Endothelial cell of umbilical vein (primary cell): ENCODE measurements around the gene P2RX1. TPM values are rescaled to one million over a fixed set of nuclear protein-coding genes. Genes with fewer than 3 reads are reported as not detected.

Experiments used
- BruUV-seq: library from RNA; stranded (reverse); fragments of 400-500 nt; replicated peaks from 2 replicates; lab custom pipeline; 2021; lab: Mats Ljungman, UMichigan
- CTCF ChIA-PET: fragments of 300-600, 350-600 bp; sonication (Branson Sonifier 250); formaldehyde crosslinking; loops from one replicate; lab custom pipeline; 2021; ENCODE audit warnings: antibody characterized with exemption, inconsistent platforms; lab: Charles Lee
- POLR2A ChIA-PET: fragments of 300-600, 350-600 bp; sonication (Branson Sonifier 250); formaldehyde crosslinking; loops from one replicate; lab custom pipeline; 2021; ENCODE audit warnings: antibody characterized with exemption, inconsistent platforms; lab: Charles Lee
- DNase-seq: peaks from one replicate; pipeline ENCODE4 v3.0.0-alpha.2; 2011; ENCODE audit warnings: low read depth, low spot score
- FAIRE-seq: peaks from 2 replicates; lab custom pipeline; 2011; peaks lifted over from hg19 to GRCh38; lab: Jason Lieb, UNC
- H2AFZ ChIP-seq: 2 replicates; pipeline ENCODE4 v1.6.0; 2012; ENCODE audit warnings: low read depth, low read length, control low read depth, inconsistent platforms
- H3K27ac ChIP-seq: 2 replicates; pipeline ENCODE4 v1.5.1; 2011; ENCODE audit warnings: low read depth, mild to moderate bottlenecking, control low read depth, low read length, moderate library complexity; ENCODE audit not compliant: insufficient read depth
- H3K27me3 ChIP-seq, 2 experiments: 2 replicates each; pipeline versions ENCODE4 v1.6.0 to v1.6.1; 2011; ENCODE audit warnings: low read length in 2 of 2, mixed read lengths in 1 of 2; ENCODE audit not compliant: control insufficient read depth in 2 of 2, insufficient read depth in 2 of 2
- H3K36me3 ChIP-seq, 2 experiments: 2 replicates in 1 of 2; 3 replicates in 1 of 2; pipeline ENCODE4 v1.5.1; 2011; ENCODE audit warnings: low read length in 2 of 2, mild to moderate bottlenecking in 1 of 2, moderate library complexity in 1 of 2; ENCODE audit not compliant: control insufficient read depth in 2 of 2, insufficient read depth in 2 of 2; ENCODE audit errors: extremely low read depth in 1 of 2
- H3K4me1 ChIP-seq: 3 replicates; pipeline ENCODE4 v1.5.1; 2011; ENCODE audit warnings: mild to moderate bottlenecking, low read length; ENCODE audit not compliant: control insufficient read depth, insufficient read depth; ENCODE audit errors: extremely low read depth
- H3K4me2 ChIP-seq: 2 replicates; pipeline ENCODE4 v1.6.1; 2011; ENCODE audit warnings: low read length, control low read depth, mixed read lengths; ENCODE audit not compliant: insufficient read depth
- H3K4me3 ChIP-seq, 3 experiments: fragments of 200-600 bp in 1 of 3; sonication (generic), shearing (Covaris generic) in 1 of 3; replicated peaks in 1 of 3; 2 replicates each; pipeline ENCODE4 v1.5.1; 2011 to 2016; ENCODE audit warnings: control low read depth in 3 of 3, low read length in 3 of 3, mild to moderate bottlenecking in 2 of 3, inconsistent platforms in 1 of 3, low read depth in 1 of 3, moderate library complexity in 1 of 3; ENCODE audit not compliant: insufficient read depth in 1 of 3
- H3K79me2 ChIP-seq: 2 replicates; pipeline ENCODE4 v1.6.0; 2012; ENCODE audit warnings: low read length, inconsistent platforms; ENCODE audit not compliant: control insufficient read depth, insufficient read depth
- H3K9ac ChIP-seq: replicated peaks from 2 replicates; pipeline ENCODE3; 2011; ENCODE audit warnings: low read length, control low read depth; ENCODE audit not compliant: insufficient read depth; ENCODE audit errors: extremely low read depth
- H3K9me1 ChIP-seq: replicated peaks from 3 replicates; pipeline ENCODE4 v1.6.0; 2011; ENCODE audit warnings: mild to moderate bottlenecking, low read length; ENCODE audit not compliant: control insufficient read depth, insufficient read depth; ENCODE audit errors: extremely low read depth
- H3K9me3 ChIP-seq: replicated peaks from 2 replicates; pipeline ENCODE4 v1.5.1; 2012; ENCODE audit warnings: low read length, inconsistent platforms; ENCODE audit not compliant: control insufficient read depth, insufficient read depth
- H4K20me1 ChIP-seq: replicated peaks from 2 replicates; pipeline ENCODE3; 2011; ENCODE audit warnings: mild to moderate bottlenecking, low read length; ENCODE audit not compliant: control insufficient read depth, insufficient read depth; ENCODE audit errors: extremely low read depth
- CTCF ChIP-seq, 2 donors: IDR thresholded peaks; 1 replicate in 1 of 2; 2 replicates in 1 of 2; pipeline ENCODE4 v1.5.1; 2011; ENCODE audit warnings: low read length in 2 of 2, mild to moderate bottlenecking in 2 of 2, moderate library complexity in 2 of 2, control low read depth in 1 of 2, inconsistent platforms in 1 of 2, low read depth in 1 of 2; ENCODE audit not compliant: insufficient read depth in 1 of 2; ENCODE audit errors: extremely low read depth in 1 of 2
- EZH2 ChIP-seq: IDR thresholded peaks from 2 replicates; pipeline ENCODE4 v1.6.1; 2012; ENCODE audit warnings: borderline replicate concordance, low read depth, mild to moderate bottlenecking, moderate library complexity, low read length, inconsistent platforms; ENCODE audit not compliant: severe bottlenecking
- FOS ChIP-seq: IDR thresholded peaks from 2 replicates; pipeline ENCODE4 v1.6.1; 2011; ENCODE audit warnings: mild to moderate bottlenecking, low read length, moderate library complexity, borderline replicate concordance; ENCODE audit not compliant: insufficient read depth
- GATA2 ChIP-seq: IDR thresholded peaks from 2 replicates; pipeline ENCODE4 v1.7.0; 2011; ENCODE audit warnings: low read depth, mild to moderate bottlenecking, moderate library complexity, mixed read lengths, low read length; ENCODE audit not compliant: insufficient read length, insufficient read depth
- JUN ChIP-seq: IDR thresholded peaks from 2 replicates; pipeline ENCODE4 v1.6.1; 2011; ENCODE audit warnings: borderline replicate concordance, low read depth; ENCODE audit not compliant: insufficient read length, insufficient read depth
- MAX ChIP-seq: IDR thresholded peaks from 2 replicates; pipeline ENCODE4 v1.6.1; 2011; ENCODE audit not compliant: insufficient read depth, insufficient read length
- MYC ChIP-seq: IDR thresholded peaks from one replicate; pipeline ENCODE4 v1.6.1; 2011; ENCODE audit warnings: mild to moderate bottlenecking, low read depth, low read length
- POLR2A ChIP-seq: IDR thresholded peaks from 2 replicates; pipeline ENCODE4 v1.6.1; 2012; ENCODE audit warnings: low read depth, mild to moderate bottlenecking, control low read depth, low read length
- POLR2AphosphoS5 ChIP-seq: IDR thresholded peaks from 2 replicates; pipeline ENCODE4 v1.6.1; 2012; ENCODE audit warnings: low read depth, mild to moderate bottlenecking, control low read depth, low read length, moderate library complexity; ENCODE audit not compliant: insufficient read depth
- dilution Hi-C: fragments of 300-500 bp; cut with MboI; formaldehyde crosslinking; loops from one replicate; pipeline ENCODE4 v1.15.0; 2019; ENCODE audit warnings: low sequenced_read_pairs; ENCODE audit not compliant: extremely low pct_ligation_motif_present
- intact Hi-C: fragments of 100-400 bp; cut with micrococcal nuclease; formaldehyde crosslinking; loops from one replicate; pipeline ENCODE4 v1.10.0; 2022
- polyA plus RNA-seq, 4 experiments: library from polyadenylated mRNA; depleted of rRNA in 3 of 4; stranded (reverse) in 3 of 4; unstranded in 1 of 4; fragments of >200 nt; gene quantifications; 2 replicates each; pipeline versions ENCODE4 v1.2.1 to v1.2.3, GENCODE V29; 2011 to 2012; ENCODE audit warnings: missing spikeins in 1 of 4
- total RNA-seq: library from RNA; stranded (reverse); gene quantifications from 2 replicates; pipeline ENCODE4 v1.2.3, GENCODE V29; 2021

P2RX1 gene
- total and polyA plus RNA-seq, 2 donors (not counting 3 experiments of a cell fraction or from before 2014, with no cell fraction given): not detected

- H3K4me3 ChIP-seq: no peak overlapping the region
- intact Hi-C loops (no loop called here), dilution Hi-C loops (no loop called here)
- no peak overlapping the region for H3K27ac ChIP-seq
- H3K9me1 ChIP-seq: no peaks in the 10 kb centered on the region
- no peak for DNase-seq
- H3K4me1 ChIP-seq: peaks cover 3% of the 10 kb centered on the region
- H3K9ac ChIP-seq: no peak overlapping the region
- H4K20me1 ChIP-seq: no peaks in the 10 kb centered on the region
- no peak overlapping the region for H2AFZ ChIP-seq
- BruUV-seq: no TSS peak
- H3K27me3 ChIP-seq: no peaks in the 10 kb centered on the region
- FAIRE-seq: no peak
- no peak for TF ChIP-seq POLR2A
- no peak for TF ChIP-seq MAX
- TF ChIP-seq JUN: no peak
- TF ChIP-seq FOS: no peak
- TF ChIP-seq GATA2: no peak
- TF ChIP-seq CTCF (IDR thresholded peaks at IDR 0.05; ENCODE audit: extremely low read depth in 1 of 2, insufficient read depth in 1 of 2, low read depth in 1 of 2, low read length in 2 of 2): no peak
- TF ChIP-seq POLR2AphosphoS5: no peak
- no peak for TF ChIP-seq MYC
- TF ChIP-seq EZH2: no peak
- no peak overlapping the region for H3K4me2 ChIP-seq
- no peaks in the 10 kb centered on the region for H3K36me3 ChIP-seq
- H3K9me3 ChIP-seq: no peaks in the 10 kb centered on the region
- CTCF ChIA-PET: interaction anchor here (1.2 kb wide), 1 partner anchor 11 kb away, joined by 3 read pairs; no protein-coding TSS in a partner anchor
- H3K79me2 ChIP-seq: no peaks in the 10 kb centered on the region
- POLR2A ChIA-PET: interaction anchor here (0.7 kb wide), 1 partner anchor 303 kb away, joined by 3 read pairs; no protein-coding TSS in a partner anchor
Observed at GRCh38 chr17:3946711-3947235, 30.5 kb upstream of the P2RX1 start.
